Mononuclear cell (primary cell): ENCODE measurements around the gene HOXC4. TPM values are rescaled to one million over a fixed set of nuclear protein-coding genes. Genes with fewer than 3 reads are reported as not detected.

ENCODE experiments used
- H3K27me3 ChIP-seq: 2 replicates; pipeline ENCODE4 v1.6.0; 2011; ENCODE audit warnings: low read length, control low read depth; ENCODE audit not compliant: insufficient read depth
- H3K4me1 ChIP-seq: 2 replicates; pipeline ENCODE4 v1.5.1; 2011; ENCODE audit warnings: mild to moderate bottlenecking, low read length, control low read depth; ENCODE audit not compliant: insufficient read depth
- H3K4me3 ChIP-seq: 2 replicates; pipeline ENCODE4 v1.5.1; 2011; ENCODE audit warnings: mild to moderate bottlenecking, low read length, moderate library complexity
- H3K9me3 ChIP-seq: 2 replicates; pipeline ENCODE4 v1.5.1; 2011; ENCODE audit warnings: low read depth, mild to moderate bottlenecking, control low read depth, low read length
- total RNA-seq: library from RNA; depleted of rRNA; stranded (reverse); fragments of >200 nt; gene quantifications from one replicate; pipeline ENCODE4 v1.2.3, GENCODE V29; 2012

Gene HOXC4
- total RNA-seq, result 0.42 TPM

- H3K4me1 ChIP-seq, result peaks cover 18% of the 10 kb centered on the region
- H3K4me3 ChIP-seq, result peak within 1 kb of the TSS; percentile 38
- H3K27me3 ChIP-seq, result peaks cover 95% of the 10 kb centered on the region
- no peaks in the 10 kb centered on the region for H3K9me3 ChIP-seq
Measured at GRCh38 chr12:54053751-54054741, at the start of gene HOXC4. TSS of gene HOXC4 (plus strand) at chr12:54053835. CDS start at chr12:54053923, 88 bp downstream.

GRCh38 chr12:54004063-54004840, 49.4 kb upstream of the HOXC4 start:
- Histone ChIP-seq H3K4me3 (no peak overlapping the region), H3K27me3 (peaks cover 90% of the 10 kb centered on the region), H3K4me1 (peaks cover 24% of the 10 kb centered on the region), H3K9me3 (no peaks in the 10 kb centered on the region)

GRCh38 chr12:54004841-54005530, 48.6 kb upstream of the HOXC4 start:
- Histone ChIP-seq H3K9me3 (no peaks in the 10 kb centered on the region), H3K27me3 (peaks cover 91% of the 10 kb centered on the region), H3K4me1 (peaks cover 23% of the 10 kb centered on the region), H3K4me3 (no peak overlapping the region)

GRCh38 chr12:54005531-54005852, 48.1 kb upstream of the HOXC4 start:
- H3K4me3 ChIP-seq, result no peak overlapping the region
- peaks cover 18% of the 10 kb centered on the region for H3K4me1 ChIP-seq
- no peaks in the 10 kb centered on the region for H3K9me3 ChIP-seq
- peaks cover 91% of the 10 kb centered on the region for H3K27me3 ChIP-seq

- Histone ChIP-seq H3K4me3 (peak overlapping the region; percentile 18), H3K9me3 (no peaks in the 10 kb centered on the region), H3K4me1 (peaks cover 19% of the 10 kb centered on the region), H3K27me3 (peaks cover 91% of the 10 kb centered on the region)
Measured at GRCh38 chr12:54005853-54006558, 47.6 kb upstream of the HOXC4 start.

- Histone ChIP-seq H3K4me3 (no peak overlapping the region), H3K4me1 (peaks cover 23% of the 10 kb centered on the region), H3K27me3 (peaks cover 91% of the 10 kb centered on the region), H3K9me3 (no peaks in the 10 kb centered on the region)
Measured at GRCh38 chr12:54006559-54007220, 46.9 kb upstream of the HOXC4 start.

- H3K27me3 ChIP-seq, result peaks cover 90% of the 10 kb centered on the region
- no peaks in the 10 kb centered on the region for H3K9me3 ChIP-seq
- H3K4me1 ChIP-seq, result peaks cover 23% of the 10 kb centered on the region
- no peak overlapping the region for H3K4me3 ChIP-seq
Measured at GRCh38 chr12:54007538-54008259, 45.9 kb upstream of the HOXC4 start.

GRCh38 chr12:54008260-54008552, 45.4 kb upstream of the HOXC4 start:
- Histone ChIP-seq H3K4me3 (no peak overlapping the region), H3K4me1 (peaks cover 23% of the 10 kb centered on the region), H3K9me3 (no peaks in the 10 kb centered on the region), H3K27me3 (peaks cover 90% of the 10 kb centered on the region)

- peaks cover 23% of the 10 kb centered on the region for H3K4me1 ChIP-seq
Measured at GRCh38 chr12:54009171-54010052, 44.2 kb upstream of the HOXC4 start.

GRCh38 chr12:54010053-54010971, 43.3 kb upstream of the HOXC4 start:
- peaks cover 23% of the 10 kb centered on the region for H3K4me1 ChIP-seq

More at GRCh38 chr12:54009171-54010052, 44.2 kb upstream of the HOXC4 start:
- H3K4me3 ChIP-seq, result no peak overlapping the region
- no peaks in the 10 kb centered on the region for H3K9me3 ChIP-seq
- H3K27me3 ChIP-seq, result peaks cover 92% of the 10 kb centered on the region

GRCh38 chr12:54010972-54011664, 42.5 kb upstream of the HOXC4 start:
- H3K9me3 ChIP-seq, result no peaks in the 10 kb centered on the region
- peaks cover 19% of the 10 kb centered on the region for H3K4me1 ChIP-seq
- no peak overlapping the region for H3K4me3 ChIP-seq
- peaks cover 92% of the 10 kb centered on the region for H3K27me3 ChIP-seq

More at GRCh38 chr12:54010053-54010971, 43.3 kb upstream of the HOXC4 start:
- no peaks in the 10 kb centered on the region for H3K9me3 ChIP-seq
- peaks cover 91% of the 10 kb centered on the region for H3K27me3 ChIP-seq
- H3K4me3 ChIP-seq, result no peak overlapping the region
